Fibroblast of villous mesenchyme (primary cell): ENCODE results near the gene UBE3A. TPM values are rescaled to one million over a fixed set of nuclear protein-coding genes. Genes with fewer than 3 reads are reported as not detected.

Source experiments
- DNase-seq: peaks from one replicate; pipeline ENCODE4 v3.0.0-alpha.2; 2010; ENCODE audit warnings: low read depth
- H3K4me3 ChIP-seq: 2 replicates; pipeline ENCODE4 v1.5.1; 2011; ENCODE audit warnings: low read depth, mild to moderate bottlenecking, low read length
- CTCF ChIP-seq: IDR thresholded peaks from 2 replicates; pipeline ENCODE4 v1.5.1; 2012; ENCODE audit warnings: low read depth, mild to moderate bottlenecking, low read length; ENCODE audit not compliant: insufficient read depth
- total RNA-seq: library from RNA; depleted of rRNA; stranded (reverse); fragments of >200 nt; gene quantifications from 2 replicates; pipeline ENCODE4 v1.2.3, GENCODE V29; 2012

UBE3A gene
- total RNA-seq, 1 donor = 96.7 TPM

- H3K4me3 ChIP-seq = no peak overlapping the region
- no peak for DNase-seq
- TF ChIP-seq CTCF = no peak
Measured at GRCh38 chr15:25332306-25332705, 106.5 kb downstream of the UBE3A start.

- H3K4me3 ChIP-seq = no peak overlapping the region
- no peak for TF ChIP-seq CTCF
- DNase-seq = no peak
Measured at GRCh38 chr15:25331860-25332259, 107.0 kb downstream of the UBE3A start.

GRCh38 chr15:25331404-25331803 lies 107.4 kb downstream of the UBE3A start:
- DNase-seq = no peak
- no peak for TF ChIP-seq CTCF
- H3K4me3 ChIP-seq = no peak overlapping the region

- no peak for DNase-seq
- TF ChIP-seq CTCF = no peak
- H3K4me3 ChIP-seq = no peak overlapping the region
Measured at GRCh38 chr15:25329696-25330095, 109.1 kb downstream of the UBE3A start.

GRCh38 chr15:25327686-25328085 lies 111.1 kb downstream of the UBE3A start:
- DNase-seq = no peak
- H3K4me3 ChIP-seq = no peak overlapping the region
- TF ChIP-seq CTCF = no peak

- no peak overlapping the region for H3K4me3 ChIP-seq
- no peak for DNase-seq
- no peak for TF ChIP-seq CTCF
Measured at GRCh38 chr15:25325187-25325586, 113.6 kb downstream of the UBE3A start.

- H3K4me3 ChIP-seq = no peak overlapping the region
- no peak for TF ChIP-seq CTCF
- DNase-seq = no peak
Measured at GRCh38 chr15:25323420-25323819, 115.4 kb downstream of the UBE3A start.
